Caco-2 (cell line): ENCODE data around the gene ANO3. TPM values are rescaled to one million over a fixed set of nuclear protein-coding genes. Genes with fewer than 3 reads are reported as not detected.

ENCODE experiments used
- BruUV-seq: library from RNA; stranded (reverse); fragments of 400-500 nt; replicated peaks from 2 replicates; lab custom pipeline; 2021; lab: Mats Ljungman, UMichigan
- CTCF ChIA-PET: fragments of 300-600 bp; sonication (Branson Sonifier 250); formaldehyde crosslinking; loops from one replicate; lab custom pipeline; 2022; ENCODE audit warnings: antibody characterized with exemption; lab: Charles Lee
- POLR2A ChIA-PET: fragments of 300-600 bp; sonication (Branson Sonifier 250); formaldehyde crosslinking; loops from one replicate; lab custom pipeline; 2022; ENCODE audit warnings: antibody characterized with exemption; lab: Charles Lee
- DNase-seq, 2 experiments: peaks; one replicate each; pipeline versions ENCODE4 v3.0.0 to v3.0.0-alpha.2; 2020 to 2022
- H3K27me3 ChIP-seq: replicated peaks from 2 replicates; pipeline ENCODE4 v1.6.0; 2011; ENCODE audit warnings: low read length; ENCODE audit not compliant: control insufficient read depth, insufficient read depth
- H3K36me3 ChIP-seq: 2 replicates; pipeline ENCODE4 v1.5.1; 2011; ENCODE audit warnings: low read length; ENCODE audit not compliant: control insufficient read depth, insufficient read depth
- H3K4me1 ChIP-seq: fragments of 250-450 bp; sonication (Bioruptor Pico); 2 replicates; pipeline ENCODE4 v1.5.1; 2020; ENCODE audit warnings: mild to moderate bottlenecking
- H3K4me3 ChIP-seq: 2 replicates; pipeline ENCODE4 v1.5.1; 2011; ENCODE audit warnings: low read depth, mild to moderate bottlenecking, control low read depth, low read length
- H3K9me3 ChIP-seq: fragments of 250-450 bp; sonication (Bioruptor Pico); 2 replicates; pipeline ENCODE4 v1.5.1; 2020; ENCODE audit warnings: mild to moderate bottlenecking, moderate library complexity
- H3K27ac Mint-ChIP-seq: one replicate; pipeline ENCODE4 v1.8.0; 2022; ENCODE audit warnings: mixed read lengths; ENCODE audit not compliant: unreplicated experiment
- H3K27me3 Mint-ChIP-seq: one replicate; pipeline ENCODE4 v1.8.0; 2022; ENCODE audit warnings: mixed read lengths; ENCODE audit not compliant: insufficient read depth, unreplicated experiment
- H3K36me3 Mint-ChIP-seq: one replicate; pipeline ENCODE4 v1.8.0; 2022; ENCODE audit warnings: mild to moderate bottlenecking, mixed read lengths; ENCODE audit not compliant: insufficient read depth, unreplicated experiment
- H3K4me1 Mint-ChIP-seq: one replicate; pipeline ENCODE4 v1.8.0; 2022; ENCODE audit warnings: low read depth, mixed read lengths; ENCODE audit not compliant: unreplicated experiment
- H3K4me3 Mint-ChIP-seq: one replicate; pipeline ENCODE4 v1.8.0; 2022; ENCODE audit warnings: mild to moderate bottlenecking, moderate library complexity, mixed read lengths; ENCODE audit not compliant: unreplicated experiment
- H3K9me3 Mint-ChIP-seq: one replicate; pipeline ENCODE4 v1.8.0; 2022; ENCODE audit warnings: mixed read lengths; ENCODE audit not compliant: unreplicated experiment
- CTCF ChIP-seq, 2 experiments: fragments of 200-600 bp in 1 of 2; IDR thresholded peaks; 1 replicate in 1 of 2; 2 replicates in 1 of 2; pipeline versions ENCODE4 v1.5.1 to v1.8.0; 2011 to 2022; ENCODE audit warnings: antibody characterized with exemption in 1 of 2, control low read depth in 1 of 2, inconsistent platforms in 1 of 2, low read depth in 1 of 2, low read length in 1 of 2, mild to moderate bottlenecking in 1 of 2, moderate library complexity in 1 of 2; ENCODE audit not compliant: insufficient read depth in 1 of 2, severe bottlenecking in 1 of 2, unreplicated experiment in 1 of 2
- intact Hi-C: fragments of 100-400 bp; cut with micrococcal nuclease; formaldehyde crosslinking; loops from one replicate; pipeline ENCODE4 v1.10.0; 2022; ENCODE audit not compliant: unreplicated experiment
- total RNA-seq: library from RNA; stranded (reverse); gene quantifications from 2 replicates; pipeline ENCODE4 v1.2.3, GENCODE V29; 2022

The ANO3 gene
- total RNA-seq, 1 experiment from 2014 or later: not detected

DNA sequence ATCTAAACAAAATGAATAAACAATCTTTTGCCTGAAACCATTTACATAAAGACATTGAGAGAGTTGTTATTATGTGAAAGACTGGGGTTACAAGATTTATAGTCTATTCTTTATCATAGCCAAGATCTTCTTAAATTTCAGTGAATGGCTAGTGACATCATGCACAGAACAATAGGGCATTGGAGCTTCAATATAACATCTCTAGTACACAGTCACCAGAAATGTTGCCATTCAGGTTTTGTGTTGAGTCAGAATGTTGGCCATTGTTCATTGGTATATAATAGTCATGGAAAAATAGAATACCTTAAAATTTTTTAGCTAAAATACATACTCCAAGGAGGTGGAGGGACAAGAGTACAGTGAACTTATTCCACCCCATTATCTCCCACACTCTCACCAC lies 345.6 kb downstream of the ANO3 start:
- H3K4me1 ChIP-seq: no peaks in the 10 kb centered on the region
- TF ChIP-seq CTCF (IDR thresholded peaks at IDR 0.05; ENCODE audit: insufficient read depth in 1 of 2, low read depth in 1 of 2, low read length in 1 of 2, severe bottlenecking in 1 of 2, unreplicated experiment in 1 of 2): no peak
- Mint-ChIP-seq H3K27me3 (peaks cover 2% of the 10 kb centered on the region), H3K27ac (no peak overlapping the region), H3K4me1 (no peaks in the 10 kb centered on the region), H3K36me3 (no peaks in the 10 kb centered on the region), H3K9me3 (no peaks in the 10 kb centered on the region), H3K4me3 (no peak overlapping the region)
- H3K4me3 ChIP-seq: no peak overlapping the region
- BruUV-seq: no TSS peak
- no peaks in the 10 kb centered on the region for H3K9me3 ChIP-seq
- H3K27me3 ChIP-seq: no peaks in the 10 kb centered on the region
- CTCF ChIA-PET: no interaction called here
- POLR2A ChIA-PET: no interaction called here
- no peak for DNase-seq
- intact Hi-C loops: no loop called here
- H3K36me3 ChIP-seq: no peaks in the 10 kb centered on the region

DNA sequence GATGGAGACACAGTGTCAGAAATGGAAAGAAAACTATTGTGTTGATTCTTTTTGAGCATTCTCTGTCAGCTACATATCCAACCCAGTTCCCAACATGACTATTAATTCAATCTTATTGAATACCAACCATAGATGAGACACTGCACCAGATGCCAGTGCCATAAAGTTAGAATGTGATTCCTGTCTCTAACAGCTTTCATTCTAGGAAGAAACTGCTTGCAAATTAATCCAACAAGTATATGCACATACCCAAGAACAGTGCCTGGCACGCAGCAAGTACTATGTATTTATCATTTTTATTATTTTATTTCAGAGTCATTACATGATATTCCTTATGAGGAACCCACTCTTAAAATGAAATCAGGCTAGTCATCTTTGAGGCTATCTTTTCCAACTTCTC lies 355.4 kb downstream of the ANO3 start:
- intact Hi-C loops: no loop called here
- H3K27me3 ChIP-seq: no peaks in the 10 kb centered on the region
- BruUV-seq: no TSS peak
- H3K4me1 ChIP-seq: no peaks in the 10 kb centered on the region
- no peaks in the 10 kb centered on the region for H3K36me3 Mint-ChIP-seq
- H3K4me3 Mint-ChIP-seq: no peak overlapping the region
- H3K9me3 Mint-ChIP-seq: no peaks in the 10 kb centered on the region
- no peak overlapping the region for H3K27ac Mint-ChIP-seq
- H3K4me3 ChIP-seq: no peak overlapping the region
- no peaks in the 10 kb centered on the region for H3K27me3 Mint-ChIP-seq
- CTCF ChIA-PET: no interaction called here
- POLR2A ChIA-PET: no interaction called here
- H3K4me1 Mint-ChIP-seq: no peaks in the 10 kb centered on the region
- H3K36me3 ChIP-seq: no peaks in the 10 kb centered on the region
- no peak for TF ChIP-seq CTCF (IDR thresholded peaks at IDR 0.05; ENCODE audit: insufficient read depth in 1 of 2, low read depth in 1 of 2, low read length in 1 of 2, severe bottlenecking in 1 of 2, unreplicated experiment in 1 of 2)
- DNase-seq: no peak
- H3K9me3 ChIP-seq: no peaks in the 10 kb centered on the region

DNA sequence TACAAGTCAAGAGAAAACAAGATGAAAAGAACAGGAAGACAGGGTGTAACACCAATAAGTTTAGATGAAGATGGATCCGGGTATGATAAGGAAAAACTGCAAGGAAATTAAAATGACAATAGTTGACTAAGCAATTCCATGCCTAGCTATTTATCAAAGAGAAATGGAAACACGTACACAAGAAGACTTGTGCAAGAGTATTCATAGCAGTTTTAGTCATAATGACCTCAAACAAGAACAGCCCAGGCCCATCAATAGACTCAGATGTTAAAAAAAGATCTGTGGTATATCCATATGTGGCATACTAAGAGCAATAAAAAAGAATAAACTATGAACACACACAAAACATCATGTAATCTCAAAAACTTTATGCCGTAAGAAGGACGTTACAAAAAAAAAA lies 356.8 kb downstream of the ANO3 start:
- Histone ChIP-seq H3K36me3 (no peaks in the 10 kb centered on the region), H3K27me3 (no peaks in the 10 kb centered on the region), H3K9me3 (no peaks in the 10 kb centered on the region), H3K4me1 (no peaks in the 10 kb centered on the region), H3K4me3 (no peak overlapping the region)
- intact Hi-C loops: no loop called here
- no peak for TF ChIP-seq CTCF (IDR thresholded peaks at IDR 0.05; ENCODE audit: insufficient read depth in 1 of 2, low read depth in 1 of 2, low read length in 1 of 2, severe bottlenecking in 1 of 2, unreplicated experiment in 1 of 2)
- no peaks in the 10 kb centered on the region for H3K27me3 Mint-ChIP-seq
- no peaks in the 10 kb centered on the region for H3K9me3 Mint-ChIP-seq
- H3K27ac Mint-ChIP-seq: no peak overlapping the region
- POLR2A ChIA-PET: no interaction called here
- H3K4me1 Mint-ChIP-seq: no peaks in the 10 kb centered on the region
- CTCF ChIA-PET: no interaction called here
- H3K36me3 Mint-ChIP-seq: no peaks in the 10 kb centered on the region
- no peak overlapping the region for H3K4me3 Mint-ChIP-seq
- DNase-seq: no peak
- BruUV-seq: no TSS peak
